Activated CD4-positive, alpha-beta T cell treated with anti-CD3 and anti-CD28 coated beads, Interleukin-2, amount 50 U/mL, for 16 hours (primary cell): ENCODE results near the gene CCT5.
A peak's percentile ranks its signal among the peaks of the same experiment; 100 is the strongest.

Experiments
- DNase-seq: peaks from one replicate; pipeline ENCODE4 v3.0.0-alpha.2; 2020

Gene CCT5

GRCh38 chr5:10304932-10305331 is 54.9 kb downstream of the CCT5 start:
- DNase-seq: no peak

DNA sequence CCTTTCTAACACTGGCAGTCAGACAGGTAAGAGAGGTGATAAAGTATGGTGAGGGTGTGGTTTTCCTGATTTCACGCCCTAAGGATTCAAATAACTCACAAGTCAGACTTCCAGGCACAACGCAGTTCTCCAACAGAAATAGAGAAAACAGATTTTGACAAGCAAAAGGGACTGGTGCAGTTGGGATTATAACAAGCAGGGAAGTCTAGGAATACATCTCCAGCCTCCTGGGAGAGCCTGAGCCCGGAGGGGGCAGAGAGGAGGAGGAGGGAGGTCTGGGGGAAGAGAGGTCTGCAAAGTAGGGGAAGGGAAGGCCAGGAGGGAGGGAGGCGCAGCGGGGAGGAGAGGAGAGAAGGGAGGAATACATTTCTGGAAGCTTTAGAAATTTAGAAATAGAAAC is 56.0 kb downstream of the CCT5 start:
- DNase-seq: no peak

DNA sequence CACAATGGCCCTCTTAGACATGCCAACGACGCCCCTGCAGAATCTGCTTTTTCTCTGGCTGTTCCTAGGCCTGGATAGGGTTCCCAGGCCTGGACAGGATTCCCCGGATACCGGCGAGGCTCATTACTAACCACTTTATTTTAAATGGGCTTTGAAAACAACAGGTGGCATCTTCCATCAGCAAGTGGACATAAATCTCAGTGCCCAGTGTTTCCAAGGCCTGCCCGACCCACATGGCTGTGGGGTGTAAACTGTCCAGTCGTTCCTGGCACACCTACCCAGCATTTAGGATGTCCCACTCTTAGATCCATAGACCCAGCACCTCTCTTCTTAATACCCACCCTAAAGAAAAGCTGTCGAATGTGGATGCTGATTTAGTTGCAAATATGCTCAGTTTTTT is 56.7 kb downstream of the CCT5 start:
- no peak for DNase-seq

- peak; percentile 12 for DNase-seq
Measured at GRCh38 chr5:10307206-10308148, 57.4 kb downstream of the CCT5 start, which contains the start of gene CMBL. CMBL (minus strand) TSS chr5:10307902; CDS start chr5:10290762, 17,140 bp downstream.

GRCh38 chr5:10308844-10309243 is 58.8 kb downstream of the CCT5 start:
- no peak for DNase-seq

GRCh38 chr5:10310066-10310779 is 60.1 kb downstream of the CCT5 start:
- no peak for DNase-seq

GRCh38 chr5:10310835-10311570 is 60.9 kb downstream of the CCT5 start:
- DNase-seq: peak; percentile 47

DNA sequence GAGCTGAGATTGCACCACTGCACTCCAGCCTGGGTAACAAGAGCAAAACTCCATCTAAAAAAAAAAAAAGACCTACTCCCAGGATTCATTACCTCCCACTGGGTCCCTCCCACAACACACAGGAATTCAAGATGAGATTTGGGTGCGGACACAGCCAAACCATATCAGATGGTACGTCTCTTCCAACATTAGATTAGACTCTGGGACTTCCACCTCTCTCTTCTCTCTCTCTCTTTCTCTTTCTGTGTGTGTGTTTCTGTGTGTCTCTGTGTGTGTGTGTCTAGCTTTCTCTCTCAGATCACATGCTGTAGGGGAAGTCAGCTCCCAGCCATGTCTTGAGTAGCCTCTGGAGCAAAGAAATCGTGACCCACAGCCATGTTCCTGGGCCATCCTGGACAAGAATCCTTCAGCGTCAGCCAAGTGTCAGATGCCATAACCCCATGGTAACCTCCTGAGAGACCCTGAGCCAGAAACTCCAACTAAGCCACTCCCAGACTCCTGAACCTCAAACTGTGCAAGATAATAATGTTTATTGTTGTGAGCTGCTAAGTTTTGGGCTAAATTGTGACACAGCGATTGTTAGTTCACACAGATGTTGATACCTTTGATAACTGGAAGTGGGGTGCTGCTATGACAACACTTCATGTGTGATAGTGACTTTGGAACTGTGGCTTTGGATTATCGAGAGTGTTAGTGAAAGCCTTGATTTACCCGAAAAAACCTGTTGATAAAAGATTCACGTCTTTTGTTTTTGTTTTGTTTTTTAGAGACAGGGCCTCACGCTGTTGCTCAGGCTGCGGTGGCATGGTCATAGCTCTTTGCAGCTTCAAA is 61.7 kb downstream of the CCT5 start:
- no peak for DNase-seq

GRCh38 chr5:10315201-10315600 is 65.1 kb downstream of the CCT5 start:
- no peak for DNase-seq
